Neutrophil (primary cell): Measurements from ENCODE around the gene CPE.

ENCODE experiments used
- H3K27ac ChIP-seq: fragments of 200-600 bp; sonication (generic); 2 replicates; pipeline ENCODE4 v1.5.1; 2016; ENCODE audit warnings: mild to moderate bottlenecking, moderate library complexity
- H3K27me3 ChIP-seq: fragments of 200-600 bp; sonication (generic); 2 replicates; pipeline ENCODE4 v1.6.0; 2016; ENCODE audit warnings: mild to moderate bottlenecking
- H3K36me3 ChIP-seq: fragments of 200-600 bp; sonication (generic); 2 replicates; pipeline ENCODE4 v1.5.1; 2017
- H3K4me1 ChIP-seq, 2 experiments: fragments of 200-600 bp in 1 of 2; sonication (generic) in 1 of 2; 1 replicate in 1 of 2; 2 replicates in 1 of 2; pipeline versions ENCODE4 v1.5.1 to v1.6.1; 2013 to 2016; ENCODE audit warnings: low read depth in 1 of 2, low read length in 1 of 2, mild to moderate bottlenecking in 1 of 2, moderate library complexity in 1 of 2; ENCODE audit not compliant: control insufficient read depth in 1 of 2, insufficient read depth in 1 of 2
- H3K4me3 ChIP-seq, 2 experiments: fragments of 200-600 bp in 1 of 2; sonication (generic) in 1 of 2; 1 replicate in 1 of 2; 2 replicates in 1 of 2; pipeline ENCODE4 v1.5.1; 2013 to 2016; ENCODE audit warnings: low read depth in 1 of 2, low read length in 1 of 2, mild to moderate bottlenecking in 1 of 2, moderate library complexity in 1 of 2
- H3K9me3 ChIP-seq: fragments of 200-600 bp; sonication (generic); 2 replicates; pipeline ENCODE4 v1.5.1; 2016
- CTCF ChIP-seq: fragments of 200-600 bp; sonication (generic); IDR thresholded peaks from 2 replicates; pipeline ENCODE4 v1.5.1; 2016; ENCODE audit warnings: antibody characterized with exemption

CPE gene

GRCh38 chr4:165474784-165475705, 96.2 kb downstream of the CPE start:
- TF ChIP-seq CTCF, result no peak
- H3K27me3 ChIP-seq, result no peaks in the 10 kb centered on the region
- H3K4me1 ChIP-seq, result no peaks in the 10 kb centered on the region
- H3K9me3 ChIP-seq, result peaks cover 6% of the 10 kb centered on the region
- no peaks in the 10 kb centered on the region for H3K36me3 ChIP-seq
- H3K27ac ChIP-seq, result no peak overlapping the region
- H3K4me3 ChIP-seq, result no peak overlapping the region

GRCh38 chr4:165475706-165476070, 96.9 kb downstream of the CPE start:
- H3K27me3 ChIP-seq, result no peaks in the 10 kb centered on the region
- no peak overlapping the region for H3K27ac ChIP-seq
- H3K36me3 ChIP-seq, result no peaks in the 10 kb centered on the region
- H3K9me3 ChIP-seq, result peaks cover 6% of the 10 kb centered on the region
- H3K4me3 ChIP-seq, result no peak overlapping the region
- H3K4me1 ChIP-seq, result no peaks in the 10 kb centered on the region
- TF ChIP-seq CTCF, result no peak

- no peaks in the 10 kb centered on the region for H3K36me3 ChIP-seq
- no peaks in the 10 kb centered on the region for H3K27me3 ChIP-seq
- H3K27ac ChIP-seq, result no peak overlapping the region
- TF ChIP-seq CTCF, result no peak
- no peak overlapping the region for H3K4me3 ChIP-seq
- H3K4me1 ChIP-seq, result no peaks in the 10 kb centered on the region
- peaks cover 6% of the 10 kb centered on the region for H3K9me3 ChIP-seq
Observed at GRCh38 chr4:165476214-165477098, 97.6 kb downstream of the CPE start.

- H3K36me3 ChIP-seq, result no peaks in the 10 kb centered on the region
- no peak overlapping the region for H3K4me3 ChIP-seq
- no peaks in the 10 kb centered on the region for H3K9me3 ChIP-seq
- no peaks in the 10 kb centered on the region for H3K27me3 ChIP-seq
- H3K4me1 ChIP-seq, result no peaks in the 10 kb centered on the region
- no peak for TF ChIP-seq CTCF
- H3K27ac ChIP-seq, result no peak overlapping the region
Observed at GRCh38 chr4:165477799-165478198, 99.0 kb downstream of the CPE start.

GRCh38 chr4:165478260-165478659, 99.5 kb downstream of the CPE start:
- H3K27me3 ChIP-seq, result no peaks in the 10 kb centered on the region
- no peak overlapping the region for H3K4me3 ChIP-seq
- no peaks in the 10 kb centered on the region for H3K36me3 ChIP-seq
- no peak for TF ChIP-seq CTCF
- no peaks in the 10 kb centered on the region for H3K4me1 ChIP-seq
- H3K27ac ChIP-seq, result no peak overlapping the region
- no peaks in the 10 kb centered on the region for H3K9me3 ChIP-seq
